ENCODE measurements around the gene SLC39A9.

DNA sequence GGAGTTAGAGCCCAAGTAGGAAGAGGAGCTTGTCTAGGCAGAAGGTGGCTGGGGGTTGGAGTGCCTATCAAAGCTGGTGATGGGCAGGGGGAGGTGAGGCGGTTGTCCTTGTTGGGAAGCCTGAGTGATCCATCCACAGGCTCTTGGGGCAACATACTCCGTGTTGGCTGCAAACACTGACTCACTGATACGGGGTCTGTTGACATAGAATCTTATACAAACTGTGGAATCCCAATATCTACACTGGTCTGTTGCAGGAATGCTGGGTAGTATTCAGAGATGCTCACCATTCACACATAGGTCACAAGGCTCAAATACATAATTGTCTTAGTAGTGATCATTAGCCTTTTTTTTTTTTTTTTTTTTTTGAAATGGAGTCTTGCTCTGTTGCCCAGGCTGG lies 26.3 kb upstream of the SLC39A9 start:
- TF ChIP-seq, protein P1, sequence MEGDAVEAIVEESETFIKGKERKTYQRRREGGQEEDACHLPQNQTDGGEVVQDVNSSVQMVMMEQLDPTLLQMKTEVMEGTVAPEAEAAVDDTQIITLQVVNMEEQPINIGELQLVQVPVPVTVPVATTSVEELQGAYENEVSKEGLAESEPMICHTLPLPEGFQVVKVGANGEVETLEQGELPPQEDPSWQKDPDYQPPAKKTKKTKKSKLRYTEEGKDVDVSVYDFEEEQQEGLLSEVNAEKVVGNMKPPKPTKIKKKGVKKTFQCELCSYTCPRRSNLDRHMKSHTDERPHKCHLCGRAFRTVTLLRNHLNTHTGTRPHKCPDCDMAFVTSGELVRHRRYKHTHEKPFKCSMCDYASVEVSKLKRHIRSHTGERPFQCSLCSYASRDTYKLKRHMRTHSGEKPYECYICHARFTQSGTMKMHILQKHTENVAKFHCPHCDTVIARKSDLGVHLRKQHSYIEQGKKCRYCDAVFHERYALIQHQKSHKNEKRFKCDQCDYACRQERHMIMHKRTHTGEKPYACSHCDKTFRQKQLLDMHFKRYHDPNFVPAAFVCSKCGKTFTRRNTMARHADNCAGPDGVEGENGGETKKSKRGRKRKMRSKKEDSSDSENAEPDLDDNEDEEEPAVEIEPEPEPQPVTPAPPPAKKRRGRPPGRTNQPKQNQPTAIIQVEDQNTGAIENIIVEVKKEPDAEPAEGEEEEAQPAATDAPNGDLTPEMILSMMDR (IDR thresholded peaks at IDR 0.05), result no peak
- no peak for TF ChIP-seq POLR2A (IDR thresholded peaks at IDR 0.05)

All from esophagus squamous epithelium (tissue), 4 donors.